Ectodermal cell (in vitro differentiated cells): ENCODE measurements around the gene CACNA2D3.

Experiments used
- H3K27ac ChIP-seq: 2 replicates; pipeline ENCODE4 v1.7.0; 2013; ENCODE audit warnings: mild to moderate bottlenecking, low read depth, low read length; ENCODE audit not compliant: insufficient read depth, poor library complexity, severe bottlenecking
- H3K27me3 ChIP-seq: 2 replicates; pipeline ENCODE4 v1.7.0; 2013; ENCODE audit warnings: mild to moderate bottlenecking, low read length; ENCODE audit not compliant: insufficient read depth, control insufficient read depth, poor library complexity, severe bottlenecking
- H3K36me3 ChIP-seq: one replicate; pipeline ENCODE4 v1.7.0; 2013; ENCODE audit warnings: low read length; ENCODE audit not compliant: control insufficient read depth, insufficient read depth
- H3K4me1 ChIP-seq: one replicate; pipeline ENCODE4 v1.7.0; 2013; ENCODE audit warnings: low read length; ENCODE audit not compliant: control insufficient read depth, insufficient read depth
- H3K4me3 ChIP-seq: 2 replicates; pipeline ENCODE4 v1.7.0; 2013; ENCODE audit warnings: low read depth, low read length, control low read depth; ENCODE audit not compliant: insufficient read depth
- H3K9me3 ChIP-seq: 2 replicates; pipeline ENCODE4 v1.7.0; 2013; ENCODE audit warnings: mild to moderate bottlenecking, low read length, moderate library complexity; ENCODE audit not compliant: control insufficient read depth
- WGBS, 2 experiments: methylation state at CpG; one replicate each; pipeline ENCODE4 v1.1.7; 2013; ENCODE audit warnings: missing lambda C conversion rate in 2 of 2; 5-methylcytosine and 5-hydroxymethylcytosine counted together

The CACNA2D3 gene

DNA sequence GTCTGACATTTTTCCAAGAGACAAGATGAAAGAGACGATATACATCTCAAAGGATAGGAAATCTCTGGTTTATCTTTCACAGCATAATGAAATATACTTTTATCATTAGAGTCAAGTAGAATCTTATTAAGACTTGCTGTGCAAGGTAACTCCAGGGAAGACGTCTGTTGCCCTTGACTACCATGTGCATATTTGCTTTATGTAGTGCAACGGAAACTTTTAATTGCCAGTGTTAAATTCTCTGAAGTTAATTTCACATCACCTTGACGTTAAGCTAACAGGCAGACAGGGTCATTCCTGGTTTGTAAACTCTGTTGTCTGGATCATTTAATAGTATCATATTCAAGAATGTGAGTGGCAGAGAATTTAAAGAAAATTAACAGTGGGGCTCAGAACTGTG is 722.7 kb downstream of the CACNA2D3 start:
- no peaks in the 10 kb centered on the region for H3K27me3 ChIP-seq
- H3K4me3 ChIP-seq = no peak overlapping the region
- H3K36me3 ChIP-seq = no peaks in the 10 kb centered on the region
- 86 to 89% methylated on average over 3 to 4 of the region's 4 CpGs for WGBS, 2 experiments
- no peaks in the 10 kb centered on the region for H3K4me1 ChIP-seq
- no peaks in the 10 kb centered on the region for H3K9me3 ChIP-seq
- H3K27ac ChIP-seq = no peak overlapping the region

- WGBS, 2 experiments = 94 to 96% methylated on average over 4 to 5 of the region's 5 CpGs
- H3K4me1 ChIP-seq = no peaks in the 10 kb centered on the region
- H3K4me3 ChIP-seq = no peak overlapping the region
- no peaks in the 10 kb centered on the region for H3K36me3 ChIP-seq
- H3K27me3 ChIP-seq = no peaks in the 10 kb centered on the region
- H3K27ac ChIP-seq = no peak overlapping the region
- H3K9me3 ChIP-seq = no peaks in the 10 kb centered on the region
Observed at GRCh38 chr3:54845551-54845950, 723.2 kb downstream of the CACNA2D3 start.

DNA sequence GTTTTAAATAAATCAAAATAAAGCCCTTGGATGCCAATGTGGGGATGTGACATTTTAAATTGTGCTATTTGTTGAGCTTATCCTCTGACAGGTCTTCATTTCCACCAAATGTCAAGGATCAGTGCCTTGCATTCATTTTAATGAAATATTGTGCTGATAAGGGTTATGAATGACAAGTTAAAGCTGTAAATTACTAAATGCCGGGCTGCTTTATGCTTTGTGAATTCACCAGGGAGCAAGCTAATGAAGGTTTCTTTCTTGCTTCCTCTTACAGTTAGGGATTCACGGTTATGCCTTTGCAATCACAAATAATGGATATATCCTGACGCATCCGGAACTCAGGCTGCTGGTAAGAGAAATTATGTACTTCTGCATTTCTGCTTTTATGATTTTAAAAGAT is 723.8 kb downstream of the CACNA2D3 start:
- no peaks in the 10 kb centered on the region for H3K9me3 ChIP-seq
- no peaks in the 10 kb centered on the region for H3K4me1 ChIP-seq
- no peak overlapping the region for H3K4me3 ChIP-seq
- no peaks in the 10 kb centered on the region for H3K36me3 ChIP-seq
- H3K27me3 ChIP-seq = no peaks in the 10 kb centered on the region
- H3K27ac ChIP-seq = no peak overlapping the region
- 95 to 98% methylated on average over 4 of the region's 4 CpGs for WGBS, 2 experiments

DNA sequence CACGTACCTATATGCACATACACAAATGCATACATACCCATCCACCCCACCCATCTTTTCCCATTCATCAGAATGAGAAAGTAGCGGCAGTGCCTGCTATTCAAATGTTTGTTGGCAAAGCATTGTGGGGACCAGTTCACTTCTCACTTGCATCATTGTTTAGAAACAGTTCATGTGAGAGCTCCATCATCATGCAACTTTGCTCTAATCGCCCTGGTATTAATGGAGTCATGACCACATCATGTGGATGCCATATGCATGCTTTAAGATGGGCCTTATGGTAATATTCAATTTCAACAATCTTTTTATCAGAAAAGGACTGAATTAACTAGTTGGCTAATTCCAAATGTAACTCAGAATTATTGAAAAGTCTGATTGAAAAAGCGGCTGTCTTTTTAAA is 725.0 kb downstream of the CACNA2D3 start:
- Histone ChIP-seq H3K36me3 (no peaks in the 10 kb centered on the region), H3K9me3 (no peaks in the 10 kb centered on the region), H3K4me3 (no peak overlapping the region), H3K4me1 (no peaks in the 10 kb centered on the region), H3K27me3 (no peaks in the 10 kb centered on the region), H3K27ac (no peak overlapping the region)
- 93 to 97% methylated on average over 4 of the region's 4 CpGs for WGBS, 2 experiments

DNA sequence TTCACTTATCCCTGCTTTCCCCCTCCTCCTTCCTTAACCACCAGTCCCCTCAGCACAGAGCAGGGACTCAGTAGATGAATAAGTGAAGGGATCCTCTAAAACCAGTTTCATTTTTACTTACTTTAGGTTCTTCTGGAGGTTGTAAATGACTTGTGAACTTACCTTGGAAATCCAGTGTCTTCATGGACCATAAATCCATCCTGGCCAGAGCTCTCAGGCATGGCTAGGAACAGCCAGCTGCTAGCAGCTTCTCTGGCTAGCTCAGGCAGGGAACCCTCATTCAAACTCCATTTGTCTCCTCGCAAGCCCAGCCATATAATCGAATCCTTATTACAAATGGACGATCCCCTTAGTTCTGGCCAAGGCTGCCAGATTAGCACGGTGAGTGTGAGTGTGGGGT is 727.0 kb downstream of the CACNA2D3 start:
- no peaks in the 10 kb centered on the region for H3K9me3 ChIP-seq
- H3K27me3 ChIP-seq = no peaks in the 10 kb centered on the region
- H3K4me3 ChIP-seq = no peak overlapping the region
- peaks cover 4% of the 10 kb centered on the region for H3K4me1 ChIP-seq
- WGBS, 2 experiments = 95 to 96% methylated on average over 3 to 4 of the region's 4 CpGs
- no peak overlapping the region for H3K27ac ChIP-seq
- no peaks in the 10 kb centered on the region for H3K36me3 ChIP-seq

DNA sequence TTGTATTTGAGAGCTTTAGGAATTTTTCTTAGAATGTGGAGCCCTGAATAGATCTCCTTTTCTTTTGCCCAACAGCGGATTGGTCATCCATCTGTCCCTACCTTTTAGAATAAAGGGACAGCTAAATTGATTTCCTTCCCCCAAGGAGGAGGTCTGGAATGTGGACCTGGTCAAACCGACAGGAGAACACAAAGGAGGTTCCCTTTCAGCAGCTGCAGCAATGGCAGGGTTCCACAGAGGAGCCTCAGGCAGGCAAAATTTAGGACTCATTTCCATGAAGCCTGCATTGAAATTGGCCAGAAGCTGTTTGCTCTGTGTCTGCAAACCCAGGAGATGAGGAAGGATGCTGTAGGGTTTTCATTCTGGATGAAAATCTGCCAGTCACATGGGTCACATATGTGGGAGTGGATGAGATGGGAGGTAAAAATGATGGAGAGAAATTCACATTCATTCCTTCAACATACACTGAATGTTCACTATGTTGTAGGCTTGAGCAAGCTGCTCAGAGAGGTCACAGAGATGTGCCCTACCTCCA is 728.2 kb downstream of the CACNA2D3 start:
- H3K27me3 ChIP-seq = no peaks in the 10 kb centered on the region
- 52 to 57% methylated on average over 2 of the region's 2 CpGs for WGBS, 2 experiments
- H3K4me1 ChIP-seq = peaks cover 4% of the 10 kb centered on the region
- no peaks in the 10 kb centered on the region for H3K36me3 ChIP-seq
- H3K9me3 ChIP-seq = no peaks in the 10 kb centered on the region
- H3K27ac ChIP-seq = peak overlapping the region; percentile 13
- no peak overlapping the region for H3K4me3 ChIP-seq

DNA sequence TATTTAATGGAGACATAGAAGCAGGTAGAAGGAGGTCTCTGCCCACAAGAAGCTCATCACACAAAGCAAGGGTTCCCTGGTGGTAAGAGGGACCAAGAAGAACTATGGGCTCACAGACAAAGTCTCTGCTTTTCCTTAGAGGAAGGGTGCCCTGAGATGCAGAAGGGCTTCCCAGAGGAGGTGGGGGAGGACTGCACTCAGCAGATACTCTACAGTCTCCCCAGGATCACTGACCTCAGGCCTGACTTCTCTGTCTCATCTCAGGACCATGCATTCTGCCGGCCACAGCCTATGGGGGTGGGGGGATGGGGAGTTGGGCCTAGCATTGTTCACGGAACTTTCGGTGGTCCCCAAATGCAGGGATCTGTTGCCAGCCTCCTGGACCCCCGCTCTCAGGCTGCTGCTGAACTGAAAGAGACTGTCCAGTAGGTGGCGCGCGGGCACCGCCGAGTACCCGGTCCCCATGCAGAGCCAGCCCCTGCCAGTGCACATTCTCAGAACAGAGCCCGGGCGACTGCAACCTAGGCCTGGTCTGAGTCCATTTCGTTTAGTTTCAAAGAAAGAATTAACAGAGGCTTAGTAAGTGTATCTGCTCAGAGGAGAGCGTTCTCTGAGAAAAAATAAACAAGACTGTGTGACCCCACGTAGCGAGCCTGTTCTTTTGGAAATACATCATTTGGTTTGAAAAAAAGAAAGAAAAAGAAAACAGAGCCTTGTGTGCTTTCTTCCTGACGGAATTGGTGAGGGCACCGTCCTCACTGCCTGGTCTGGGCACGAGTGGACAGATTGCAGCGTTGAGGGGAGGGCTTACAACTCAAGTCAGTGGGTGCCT is 731.4 kb downstream of the CACNA2D3 start:
- H3K4me1 ChIP-seq = peaks cover 4% of the 10 kb centered on the region
- no peaks in the 10 kb centered on the region for H3K27me3 ChIP-seq
- no peak overlapping the region for H3K4me3 ChIP-seq
- no peaks in the 10 kb centered on the region for H3K36me3 ChIP-seq
- no peak overlapping the region for H3K27ac ChIP-seq
- WGBS, 2 experiments = 30 to 32% methylated on average over 20 of the region's 20 CpGs
- no peaks in the 10 kb centered on the region for H3K9me3 ChIP-seq

DNA sequence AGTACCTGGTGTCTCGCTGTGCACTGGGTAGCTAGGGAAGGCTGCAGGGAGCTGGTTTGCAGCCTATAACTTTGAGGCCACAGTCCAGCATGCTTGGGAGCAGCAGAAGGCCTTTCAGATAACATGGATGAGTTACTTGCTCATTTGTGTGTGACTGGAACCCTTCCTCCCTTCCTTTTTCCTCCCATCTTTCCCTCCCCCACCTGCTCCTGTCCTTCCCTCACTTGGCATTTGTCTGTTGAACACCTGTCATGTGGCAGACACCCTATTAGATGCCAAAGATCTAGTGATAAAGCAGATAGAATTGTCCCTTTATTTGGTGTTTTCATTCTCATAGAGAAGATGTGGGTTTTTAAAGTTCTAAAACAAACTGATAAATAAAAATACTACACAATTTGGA is 733.9 kb downstream of the CACNA2D3 start:
- Histone ChIP-seq H3K4me3 (no peak overlapping the region), H3K36me3 (no peaks in the 10 kb centered on the region), H3K27me3 (no peaks in the 10 kb centered on the region), H3K9me3 (no peaks in the 10 kb centered on the region), H3K4me1 (peaks cover 4% of the 10 kb centered on the region), H3K27ac (no peak overlapping the region)
- 95 to 100% methylated on average over 1 of the region's 1 CpG for WGBS, 2 experiments

DNA sequence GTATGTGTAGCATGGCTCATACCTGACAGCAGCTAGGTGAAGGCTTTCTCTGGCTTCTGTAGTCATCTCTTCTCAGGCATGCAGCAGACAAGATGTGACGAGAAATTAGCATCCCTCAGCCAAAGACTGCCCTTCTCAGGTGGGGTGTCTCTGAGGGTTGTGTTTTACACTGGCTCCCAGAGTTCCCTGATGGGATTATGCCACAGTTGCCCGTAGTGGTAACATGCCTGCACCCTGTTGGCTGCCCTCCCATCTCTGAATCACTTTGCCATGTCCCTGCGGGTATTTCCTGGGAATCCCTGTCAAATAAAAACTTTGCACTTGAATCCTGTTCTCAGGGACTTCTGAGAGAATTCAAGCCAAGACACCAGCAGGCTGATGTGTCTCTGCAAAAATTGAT is 735.0 kb downstream of the CACNA2D3 start:
- no peak overlapping the region for H3K27ac ChIP-seq
- H3K4me1 ChIP-seq = peaks cover 4% of the 10 kb centered on the region
- no peak overlapping the region for H3K4me3 ChIP-seq
- H3K9me3 ChIP-seq = no peaks in the 10 kb centered on the region
- H3K27me3 ChIP-seq = no peaks in the 10 kb centered on the region
- no peaks in the 10 kb centered on the region for H3K36me3 ChIP-seq
- 84 to 91% methylated on average over 3 of the region's 3 CpGs for WGBS, 2 experiments

DNA sequence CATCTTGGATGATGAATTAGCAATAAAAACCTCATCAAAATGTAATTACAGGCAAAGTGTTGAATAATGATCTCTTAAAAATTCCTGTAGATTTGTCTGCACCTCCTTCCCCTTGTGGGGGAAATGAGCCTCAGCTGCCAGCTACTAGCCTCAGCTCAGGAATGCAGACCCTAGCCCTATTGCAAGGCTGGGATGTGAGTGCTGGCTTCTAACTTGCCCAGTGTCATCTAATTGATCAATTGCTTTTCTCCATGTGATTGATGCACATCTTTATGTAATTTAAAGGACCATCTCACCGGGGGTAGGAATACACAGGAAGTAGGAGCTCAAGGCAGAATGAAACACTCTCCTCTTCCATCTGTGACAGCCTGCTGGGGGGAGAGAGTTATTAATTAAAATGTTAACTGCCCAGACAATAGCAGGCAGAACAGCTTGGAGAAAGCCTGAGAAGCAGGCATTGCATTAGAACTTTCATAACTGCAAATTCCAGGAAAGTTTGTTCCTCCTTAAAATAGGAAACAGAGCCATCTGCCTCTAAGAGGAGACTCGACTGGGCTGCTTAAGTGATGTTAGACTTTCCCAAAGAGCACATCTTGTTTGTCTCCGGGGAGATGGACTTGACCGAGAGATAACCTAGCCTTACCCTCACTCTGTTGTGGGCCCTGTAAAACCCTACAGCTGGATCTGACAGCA is 735.9 kb downstream of the CACNA2D3 start:
- Histone ChIP-seq H3K27ac (no peak overlapping the region), H3K4me1 (peaks cover 4% of the 10 kb centered on the region), H3K9me3 (no peaks in the 10 kb centered on the region), H3K4me3 (no peak overlapping the region), H3K36me3 (no peaks in the 10 kb centered on the region), H3K27me3 (no peaks in the 10 kb centered on the region)
- WGBS, 2 experiments = 58 to 78% methylated on average over 4 of the region's 4 CpGs
